ENCODE data around the gene COPZ2. TPM values are rescaled to one million over a fixed set of nuclear protein-coding genes. Genes with fewer than 3 reads are reported as not detected.
"Not testable (repeated sequence)": the region's sequence is repeated elsewhere in the genome, so short reads cannot be mapped to it uniquely, and the experiment has no call there.

COPZ2 gene
- total RNA-seq, 1 donor from 2014 or later, result 58.2 TPM

DNA sequence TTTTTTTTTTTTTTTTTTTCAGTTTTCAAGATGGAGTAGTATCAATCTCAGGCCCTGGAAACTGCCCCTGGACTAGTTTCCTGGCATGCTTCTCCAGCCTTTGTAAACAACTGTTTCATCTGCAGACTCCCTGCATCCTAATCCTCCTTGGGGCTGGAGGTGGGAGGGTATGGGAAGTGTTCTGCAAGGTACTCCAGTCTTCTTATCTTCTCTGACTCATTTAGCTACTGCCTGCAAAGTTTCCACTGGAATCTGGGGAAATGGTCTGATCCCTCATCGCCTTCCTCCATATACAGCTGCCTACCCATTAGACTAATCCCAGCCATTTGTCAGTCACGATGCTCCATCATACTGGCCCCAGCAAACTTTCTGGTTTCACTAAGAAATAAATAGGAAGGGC lies 21.5 kb downstream of the COPZ2 start:
- no peak for ATAC-seq
- no peak for DNase-seq
- intact Hi-C loops (cut with micrococcal nuclease), result no loop called here

DNA sequence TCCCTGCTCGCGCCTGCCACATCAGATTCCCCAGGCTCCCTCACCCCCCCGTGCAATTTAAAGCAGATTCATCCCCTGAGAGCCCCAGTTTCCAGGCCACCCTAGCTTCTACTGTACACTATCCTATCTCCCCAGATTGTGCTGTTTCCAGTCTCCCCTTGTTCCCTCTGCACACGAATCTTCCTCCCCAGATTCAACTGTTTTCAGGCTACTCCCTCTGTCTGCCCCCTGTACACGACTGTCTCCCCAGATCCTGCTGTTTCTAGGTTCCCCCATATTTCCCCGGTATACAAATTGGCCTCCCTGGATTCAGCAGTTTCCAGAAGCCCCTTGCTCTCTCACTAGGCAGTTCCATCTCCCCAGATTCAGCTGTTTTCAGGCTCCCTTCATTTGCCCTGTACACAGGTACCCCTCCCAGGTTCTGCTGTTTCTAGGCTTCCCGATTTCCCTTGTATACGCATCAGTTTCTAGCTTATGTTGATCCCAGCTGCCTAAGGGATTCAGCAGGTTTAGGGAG lies 22.9 kb downstream of the COPZ2 start:
- no peak for DNase-seq

DNA sequence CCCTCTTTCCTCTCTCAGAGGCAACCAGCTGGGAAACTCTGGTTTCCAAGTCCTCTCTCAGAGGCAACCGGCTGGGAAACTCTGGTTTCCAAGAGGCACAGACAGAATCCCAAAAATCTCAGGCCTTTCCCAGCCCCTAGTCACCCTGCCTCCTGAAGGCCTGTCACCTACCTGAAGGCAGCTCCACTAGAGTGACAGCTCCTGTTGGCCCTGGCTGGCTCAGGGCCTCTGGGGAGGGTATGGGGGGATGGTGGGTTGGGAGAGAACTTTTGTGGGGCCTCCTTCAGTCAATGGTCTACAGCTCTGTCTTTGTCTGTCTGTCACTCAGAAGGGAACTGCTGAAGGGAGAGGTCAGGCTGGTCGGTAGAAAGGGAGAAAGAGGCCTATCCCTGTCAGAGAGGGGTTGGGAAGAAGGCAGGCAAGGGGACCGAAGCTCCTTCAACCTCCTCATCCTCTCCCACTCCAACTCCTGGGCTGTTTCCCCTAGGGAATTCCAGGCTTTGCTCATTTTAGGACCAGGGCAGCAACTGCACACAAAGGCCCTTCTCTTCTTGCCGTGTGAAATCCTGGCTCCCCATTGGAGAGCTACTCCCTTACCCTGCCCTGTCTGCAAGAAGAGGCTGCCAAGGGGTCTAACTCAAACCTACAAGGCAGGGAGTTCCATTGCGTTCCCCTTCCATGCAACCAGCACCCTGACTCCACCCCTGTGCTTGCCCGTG lies 23.6 kb downstream of the COPZ2 start:
- DNase-seq (no peak), ATAC-seq (no peak)
- intact Hi-C loops (cut with micrococcal nuclease), result no loop called here

More for the DNA sequence above, 22.9 kb downstream of the COPZ2 start:
- intact Hi-C loops (cut with micrococcal nuclease), result no loop called here
- no peak for ATAC-seq

GRCh38 chr17:48012654-48013053 lies 24.9 kb downstream of the COPZ2 start:
- intact Hi-C loops (cut with micrococcal nuclease), result no loop called here
- DNase-seq, result no peak
- ATAC-seq, result no peak

DNA sequence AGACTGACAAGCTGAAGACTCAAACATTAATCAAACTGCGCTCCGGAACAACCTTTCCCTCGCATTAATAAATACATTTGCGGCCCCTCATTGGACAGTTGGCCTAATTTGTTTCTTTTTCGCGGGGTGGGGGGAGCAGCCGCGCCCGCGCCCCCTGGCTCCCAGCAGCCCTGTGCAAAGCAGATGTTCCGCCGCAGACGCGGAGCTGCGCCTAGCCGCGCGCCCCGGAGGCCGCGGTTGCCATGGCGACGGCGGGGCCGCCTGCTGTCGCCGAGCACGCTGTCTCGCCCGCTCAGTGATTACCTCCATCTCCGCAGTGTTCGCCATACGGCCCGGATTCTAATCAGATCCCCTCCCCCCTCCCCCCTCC lies 25.5 kb downstream of the COPZ2 start:
- intact Hi-C loops (cut with micrococcal nuclease), result no loop called here
- peak; percentile 68 for ATAC-seq
- peak; percentile 68 for DNase-seq

GRCh38 chr17:48011405-48012150 lies 26.0 kb downstream of the COPZ2 start:
- DNase-seq (no peak), ATAC-seq (peak; percentile 57)
- intact Hi-C loops (cut with micrococcal nuclease), result no loop called here

DNA sequence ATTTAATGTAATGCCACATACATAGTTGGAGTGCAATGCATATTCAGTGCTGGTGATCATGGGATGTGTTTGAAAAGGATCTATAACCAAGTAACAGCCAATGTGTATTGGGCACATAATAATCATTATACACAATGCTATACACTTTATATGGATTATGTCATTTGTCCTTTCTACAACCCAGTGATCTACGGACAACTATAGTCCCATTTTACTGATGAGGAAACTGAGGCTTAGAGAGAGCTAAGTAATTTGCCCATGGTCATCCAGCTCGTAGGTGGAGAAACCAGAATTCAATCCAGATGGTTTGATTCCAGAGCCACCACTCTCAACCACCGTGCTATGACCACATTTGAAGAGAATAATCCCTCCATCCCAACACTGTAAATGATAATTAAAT lies 27.4 kb downstream of the COPZ2 start:
- DNase-seq (no peak), ATAC-seq (no peak)
- intact Hi-C loops (cut with micrococcal nuclease), result no loop called here

- DNase-seq (no peak), ATAC-seq (no peak)
- intact Hi-C loops (cut with micrococcal nuclease), result no loop called here
These were observed 30.5 kb downstream of the COPZ2 start for GRCh38 chr17:48006936-48007709.

- no peak for ATAC-seq
- intact Hi-C loops (cut with micrococcal nuclease), result no loop called here
These were observed 32.6 kb downstream of the COPZ2 start for GRCh38 chr17:48004983-48005382.

DNA sequence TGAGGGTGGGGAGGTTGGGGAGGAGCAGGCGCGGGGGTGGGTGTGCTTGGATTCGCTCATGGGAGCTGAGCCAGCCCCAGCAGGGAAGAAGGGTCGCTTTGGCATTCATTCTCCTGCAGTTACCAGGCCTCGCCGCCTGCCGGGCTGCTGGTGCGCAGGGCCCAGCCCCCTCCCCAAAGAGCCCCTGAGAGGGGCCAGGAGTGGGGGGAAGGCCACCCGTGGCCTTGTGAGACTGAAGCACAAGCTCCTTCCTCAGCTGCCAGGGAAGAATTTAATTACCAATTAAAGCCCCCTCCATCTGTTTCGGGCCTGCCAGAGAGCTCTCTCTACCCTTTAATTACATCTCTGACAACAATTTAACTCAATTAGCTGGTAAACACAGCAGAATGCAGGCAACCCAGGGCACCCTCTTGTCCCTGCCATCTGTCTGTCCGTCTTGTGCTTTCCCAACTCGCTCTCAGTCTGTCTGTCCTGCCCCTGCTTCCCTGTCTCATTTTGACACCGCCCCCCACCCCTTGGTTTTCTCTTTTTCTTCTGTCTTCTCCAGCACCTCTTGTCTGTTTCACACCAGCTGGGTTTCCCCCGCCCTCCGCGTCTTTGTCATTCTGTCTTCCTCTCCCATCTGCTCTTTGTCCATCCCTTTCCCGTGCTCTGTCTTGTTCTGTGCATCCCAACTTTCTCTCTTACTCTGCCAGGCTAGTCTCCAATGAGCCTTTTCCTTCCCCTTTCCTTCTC lies 34.0 kb downstream of the COPZ2 start:
- ATAC-seq, result peak; percentile 19
- intact Hi-C loops (cut with micrococcal nuclease), result no loop called here

More at GRCh38 chr17:48004983-48005382, 32.6 kb downstream of the COPZ2 start:
- DNase-seq, result no peak

GRCh38 chr17:48002916-48003416 lies 34.6 kb downstream of the COPZ2 start:
- no peak for DNase-seq
- ATAC-seq, result no peak
- intact Hi-C loops (cut with micrococcal nuclease), result no loop called here

More for the DNA sequence above, 34.0 kb downstream of the COPZ2 start:
- DNase-seq, result no peak

DNA sequence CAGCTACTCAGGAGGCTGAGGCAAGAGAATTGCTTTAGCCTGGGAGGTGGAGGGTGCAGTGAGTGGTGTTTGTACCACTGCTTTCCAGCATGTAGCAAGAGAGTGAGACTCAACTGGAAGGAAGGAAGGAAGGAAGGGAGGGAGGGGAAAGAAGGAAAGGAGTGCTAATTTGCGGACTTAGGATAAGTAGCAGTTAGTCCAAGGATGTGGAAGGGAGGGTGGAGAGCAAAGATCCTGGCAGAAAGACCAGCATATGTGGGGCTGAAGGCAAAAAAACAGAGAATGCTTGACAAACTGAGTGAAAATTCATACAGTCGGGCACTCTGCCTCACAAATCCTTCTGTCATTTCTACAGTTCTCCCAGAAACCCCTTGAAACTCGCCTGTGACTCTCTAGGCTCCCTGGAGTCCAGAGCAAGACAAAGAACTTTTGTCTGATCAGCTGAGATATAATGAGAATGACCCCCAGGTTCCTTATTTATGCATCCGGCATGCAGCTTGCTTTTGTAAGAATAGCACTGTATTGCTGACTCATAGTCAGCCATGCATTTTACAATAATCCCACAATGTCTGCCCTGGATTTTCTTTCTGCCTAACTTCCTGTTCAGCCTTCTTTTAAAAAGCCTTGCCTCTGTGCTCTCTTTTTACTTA lies 35.2 kb downstream of the COPZ2 start:
- DNase-seq (no peak), ATAC-seq (peak; percentile 63)
- intact Hi-C loops (cut with micrococcal nuclease), result no loop called here

GRCh38 chr17:48001657-48002056 lies 35.9 kb downstream of the COPZ2 start:
- intact Hi-C loops (cut with micrococcal nuclease); DNase-seq; ATAC-seq: not testable (repeated sequence)

GRCh38 chr17:48001197-48001596 lies 36.4 kb downstream of the COPZ2 start:
- DNase-seq, result no peak
- peak; percentile 28 for ATAC-seq
- intact Hi-C loops (cut with micrococcal nuclease), result no loop called here

- DNase-seq (no peak), ATAC-seq (no peak)
- intact Hi-C loops (cut with micrococcal nuclease), result no loop called here
These were observed 38.0 kb downstream of the COPZ2 start for GRCh38 chr17:47999582-47999981.

DNA sequence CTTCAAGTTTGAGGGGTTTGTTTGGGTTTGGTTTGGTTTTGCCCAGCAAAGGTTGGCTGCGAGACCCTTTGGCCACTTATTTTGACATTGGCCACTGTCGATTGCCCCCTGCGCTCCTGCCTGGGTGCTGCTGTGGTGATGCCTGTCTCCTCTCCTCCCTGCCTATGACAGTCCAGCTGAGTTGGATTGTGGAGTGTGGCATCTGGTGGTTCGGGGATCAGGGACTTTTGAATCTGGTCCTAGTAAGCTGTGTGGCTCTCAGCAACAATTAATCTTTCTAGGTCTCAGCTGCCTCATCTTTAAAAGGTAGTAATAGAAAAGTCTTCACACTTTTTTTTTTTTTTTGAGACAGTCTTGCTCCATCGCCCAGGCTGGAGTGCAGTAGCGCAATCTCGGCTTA lies 39.6 kb downstream of the COPZ2 start:
- no peak for DNase-seq
- ATAC-seq, result no peak
- intact Hi-C loops (cut with micrococcal nuclease), result no loop called here

- DNase-seq (no peak), ATAC-seq (no peak)
- intact Hi-C loops (cut with micrococcal nuclease), result no loop called here
These were observed 40.0 kb downstream of the COPZ2 start for GRCh38 chr17:47997586-47997985.

DNA sequence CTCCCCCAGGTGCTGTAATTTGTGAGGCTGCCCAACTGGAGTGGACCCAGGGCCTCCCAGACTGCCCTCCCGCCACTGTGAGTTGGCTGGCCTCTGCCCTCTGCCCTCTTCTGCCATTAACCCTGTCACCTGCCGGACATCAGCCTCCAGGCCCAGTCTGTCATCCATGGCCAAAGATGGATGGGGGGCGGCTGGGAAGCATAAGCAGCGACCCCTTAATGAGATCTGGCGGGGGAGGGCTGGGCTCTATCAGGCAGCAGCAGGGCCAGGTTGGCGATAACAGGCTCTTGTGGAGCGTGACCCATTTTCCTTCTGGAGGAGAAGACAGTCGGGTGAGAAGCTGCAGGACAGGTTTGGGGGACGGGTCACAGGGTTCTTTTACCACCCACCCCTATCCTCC lies 41.4 kb downstream of the COPZ2 start:
- DNase-seq (no peak), ATAC-seq (no peak)
- intact Hi-C loops (cut with micrococcal nuclease), result no loop called here

All from left ventricle myocardium superior (tissue), 1 donor.